Non-pigmented ciliary epithelial cell (primary cell): ENCODE data around the gene TSPY10.
"Not testable (repeated sequence)": the region's sequence is repeated elsewhere in the genome, so short reads cannot be mapped to it uniquely, and the experiment has no call there.

Experiments
- DNase-seq: peaks from one replicate; pipeline ENCODE4 v3.0.0-alpha.2; 2010; ENCODE audit warnings: low read depth

Gene TSPY10

GRCh38 chrY:9527580-9527979 is at the start of gene TSPY10:
Gene TSPY10 (plus strand): TSS chrY:9527880. CDS start chrY:9527926, 46 bp downstream.
- not testable (repeated sequence) for DNase-seq

GRCh38 chrY:9486967-9487366 is 40.7 kb upstream of the TSPY10 start, which contains the start of gene TSPY9:
Gene TSPY9 (plus strand): TSS chrY:9487267. CDS start chrY:9487313, 46 bp downstream.
- DNase-seq, result not testable (repeated sequence)

GRCh38 chrY:9504396-9504795 is 23.3 kb upstream of the TSPY10 start:
- DNase-seq, result not testable (repeated sequence)

GRCh38 chrY:9516287-9516686 is 11.4 kb upstream of the TSPY10 start:
- DNase-seq, result not testable (repeated sequence)
